Muscle layer of duodenum (tissue), 2 donors: ENCODE results near the gene EPB41.
"Not testable (repeated sequence)": the region's sequence is repeated elsewhere in the genome, so short reads cannot be mapped to it uniquely, and the experiment has no call there.

Experiments
- H3K27ac ChIP-seq: one replicate; pipeline ENCODE4 v1.7.0; 2013; ENCODE audit warnings: mild to moderate bottlenecking, low read length
- H3K27me3 ChIP-seq: one replicate; pipeline ENCODE4 v1.7.0; 2013; ENCODE audit warnings: low read depth, mild to moderate bottlenecking, control low read depth, low read length
- H3K36me3 ChIP-seq, 2 donors: one replicate each; pipeline ENCODE4 v1.7.0; 2013; ENCODE audit warnings: low read length in 2 of 2, control low read depth in 1 of 2, mild to moderate bottlenecking in 1 of 2; ENCODE audit not compliant: insufficient read depth in 2 of 2, control insufficient read depth in 1 of 2
- H3K4me1 ChIP-seq, 2 donors: one replicate each; pipeline ENCODE4 v1.7.0; 2013; ENCODE audit warnings: low read length in 2 of 2, mild to moderate bottlenecking in 2 of 2, control low read depth in 1 of 2, moderate library complexity in 1 of 2; ENCODE audit not compliant: insufficient read depth in 2 of 2, control insufficient read depth in 1 of 2
- H3K4me3 ChIP-seq, 2 donors: one replicate each; pipeline ENCODE4 v1.7.0; 2013; ENCODE audit warnings: low read length in 2 of 2, low read depth in 1 of 2, mild to moderate bottlenecking in 1 of 2
- H3K9me3 ChIP-seq, 2 donors: one replicate each; pipeline ENCODE4 v1.7.0; 2013; ENCODE audit warnings: low read length in 2 of 2, control low read depth in 1 of 2, mild to moderate bottlenecking in 1 of 2; ENCODE audit not compliant: control insufficient read depth in 1 of 2
- donor health status: healthy.

Gene EPB41

GRCh38 chr1:28914228-28915030, at the start of gene EPB41:
EPB41 (plus strand) TSS chr1:28914569; CDS start chr1:28987438, 72,869 bp downstream.
- no peaks in the 10 kb centered on the region for H3K27me3 ChIP-seq
- no peaks in the 10 kb centered on the region for H3K9me3 ChIP-seq
- H3K36me3 ChIP-seq = no peaks in the 10 kb centered on the region
- peak within 1 kb of the TSS; percentile 66 to 71 for H3K4me3 ChIP-seq
- no peak within 1 kb of the TSS for H3K27ac ChIP-seq
- peaks cover 0 to 15% of the 10 kb centered on the region in 2 donors for H3K4me1 ChIP-seq

- no peaks in the 10 kb centered on the region for H3K4me1 ChIP-seq
- no peaks in the 10 kb centered on the region for H3K27me3 ChIP-seq
- H3K9me3 ChIP-seq = no peaks in the 10 kb centered on the region
- H3K27ac ChIP-seq = no peak overlapping the region
- no peak overlapping the region for H3K4me3 ChIP-seq
- H3K36me3 ChIP-seq = no peaks in the 10 kb centered on the region
These were observed 49.7 kb upstream of the EPB41 start for GRCh38 chr1:28864695-28865094.

GRCh38 chr1:28865997-28866650, 48.2 kb upstream of the EPB41 start:
- Histone ChIP-seq H3K36me3 (no peaks in the 10 kb centered on the region), H3K27me3 (no peaks in the 10 kb centered on the region), H3K27ac (no peak overlapping the region), H3K9me3 (no peaks in the 10 kb centered on the region), H3K4me1 (no peaks in the 10 kb centered on the region), H3K4me3 (no peak overlapping the region)

- Histone ChIP-seq H3K4me3 (no peak overlapping the region), H3K27me3 (no peaks in the 10 kb centered on the region), H3K9me3 (no peaks in the 10 kb centered on the region), H3K4me1 (no peaks in the 10 kb centered on the region), H3K36me3 (no peaks in the 10 kb centered on the region), H3K27ac (no peak overlapping the region)
These were observed 46.5 kb upstream of the EPB41 start for GRCh38 chr1:28867850-28868249.

GRCh38 chr1:28869952-28870351, 44.4 kb upstream of the EPB41 start:
- H3K27ac ChIP-seq = no peak overlapping the region
- no peak overlapping the region for H3K4me3 ChIP-seq
- H3K9me3 ChIP-seq = no peaks in the 10 kb centered on the region
- no peaks in the 10 kb centered on the region for H3K36me3 ChIP-seq
- no peaks in the 10 kb centered on the region for H3K27me3 ChIP-seq
- H3K4me1 ChIP-seq = no peaks in the 10 kb centered on the region

GRCh38 chr1:28871631-28872401, 42.6 kb upstream of the EPB41 start:
- Histone ChIP-seq H3K9me3 (no peaks in the 10 kb centered on the region), H3K27me3 (no peaks in the 10 kb centered on the region), H3K36me3 (no peaks in the 10 kb centered on the region), H3K4me3 (no peak overlapping the region), H3K4me1 (no peaks in the 10 kb centered on the region), H3K27ac (no peak overlapping the region)

GRCh38 chr1:28875134-28875533, 39.2 kb upstream of the EPB41 start:
- H3K9me3 ChIP-seq, H3K36me3 ChIP-seq, H3K4me1 ChIP-seq, H3K27ac ChIP-seq, H3K4me3 ChIP-seq, H3K27me3 ChIP-seq: not testable (repeated sequence)

DNA sequence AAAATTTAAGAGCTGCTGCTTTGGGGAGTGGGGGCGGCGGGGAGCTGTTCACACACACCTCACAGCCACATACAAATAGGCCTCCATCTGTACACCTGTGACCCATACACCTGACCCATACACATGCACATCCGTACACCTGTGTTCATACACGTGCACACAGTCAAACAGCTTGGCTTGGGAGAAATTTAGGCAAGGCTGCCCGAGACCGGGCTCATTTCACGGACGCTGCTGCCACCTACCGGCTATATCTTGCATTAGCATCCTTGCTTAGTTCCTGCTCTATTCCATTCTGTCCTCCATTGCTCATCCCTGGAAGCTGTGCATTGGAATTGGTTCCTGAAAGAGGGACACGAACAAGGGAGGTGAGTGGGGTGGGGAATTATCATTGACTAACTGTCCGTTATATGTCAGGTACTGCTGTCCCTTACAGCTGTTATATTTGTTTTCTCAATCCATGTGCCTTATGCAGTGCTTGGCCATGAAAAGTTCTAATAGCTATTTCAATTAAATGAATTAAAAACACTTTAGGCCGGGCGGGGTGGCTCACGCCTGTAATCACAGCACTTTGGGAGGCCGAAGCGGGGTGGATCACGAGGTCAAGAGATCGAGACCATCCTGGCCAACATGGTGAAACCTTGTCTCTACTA, 37.1 kb upstream of the EPB41 start:
- H3K4me3 ChIP-seq = no peak overlapping the region
- no peaks in the 10 kb centered on the region for H3K27me3 ChIP-seq
- no peak overlapping the region for H3K27ac ChIP-seq
- H3K36me3 ChIP-seq = no peaks in the 10 kb centered on the region
- no peaks in the 10 kb centered on the region for H3K4me1 ChIP-seq
- no peaks in the 10 kb centered on the region for H3K9me3 ChIP-seq

DNA sequence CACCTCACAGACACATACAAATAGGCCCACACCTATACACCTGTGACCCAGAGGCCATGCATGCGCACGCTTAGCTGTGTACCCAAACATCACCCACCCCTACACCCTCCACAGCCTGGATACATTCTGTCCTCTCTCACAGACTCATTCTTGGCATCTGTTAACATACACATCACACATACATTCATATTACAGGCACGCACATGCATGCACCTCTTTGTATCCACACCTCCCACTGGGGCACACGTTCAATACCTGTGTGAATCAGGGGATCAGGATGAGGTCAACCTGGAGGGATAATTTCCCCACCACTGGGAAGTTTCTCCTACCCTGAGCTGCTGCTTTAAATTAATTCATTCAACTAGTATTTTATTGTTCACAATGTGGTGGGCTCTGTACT, 35.6 kb upstream of the EPB41 start:
- H3K4me1 ChIP-seq = no peaks in the 10 kb centered on the region
- no peak overlapping the region for H3K4me3 ChIP-seq
- no peaks in the 10 kb centered on the region for H3K36me3 ChIP-seq
- H3K9me3 ChIP-seq = no peaks in the 10 kb centered on the region
- no peak overlapping the region for H3K27ac ChIP-seq
- H3K27me3 ChIP-seq = no peaks in the 10 kb centered on the region

GRCh38 chr1:28882009-28882628, 32.2 kb upstream of the EPB41 start:
- no peaks in the 10 kb centered on the region for H3K9me3 ChIP-seq
- H3K27ac ChIP-seq = no peak overlapping the region
- H3K36me3 ChIP-seq = no peaks in the 10 kb centered on the region
- H3K27me3 ChIP-seq = no peaks in the 10 kb centered on the region
- H3K4me1 ChIP-seq = peaks cover 13% of the 10 kb centered on the region in 2 donors
- H3K4me3 ChIP-seq = no peak overlapping the region

DNA sequence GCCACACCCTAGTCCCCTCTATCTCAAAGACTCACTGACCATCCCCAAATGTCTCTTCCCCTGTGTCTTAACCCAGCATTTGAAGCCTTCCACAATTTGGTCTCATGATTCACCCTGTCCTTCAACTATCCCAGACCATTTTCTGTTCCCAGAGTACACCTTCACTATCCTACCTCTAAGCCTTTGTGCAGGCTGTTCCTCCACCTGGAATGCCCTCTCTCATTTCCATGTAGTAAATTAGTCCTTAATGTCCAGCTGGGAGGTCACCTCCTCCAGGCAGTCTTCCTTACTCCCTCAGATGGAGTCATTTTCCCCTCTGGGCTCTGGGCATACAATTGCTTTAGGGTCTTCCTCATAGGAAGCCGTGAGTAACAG, 31.1 kb upstream of the EPB41 start:
- Histone ChIP-seq H3K27ac (no peak overlapping the region), H3K4me3 (no peak overlapping the region), H3K27me3 (no peaks in the 10 kb centered on the region), H3K9me3 (no peaks in the 10 kb centered on the region), H3K4me1 (peaks cover 13 to 18% of the 10 kb centered on the region in 2 donors), H3K36me3 (no peaks in the 10 kb centered on the region)
